ENCODE results near the gene ADAMTS9.

The ADAMTS9 gene

DNA sequence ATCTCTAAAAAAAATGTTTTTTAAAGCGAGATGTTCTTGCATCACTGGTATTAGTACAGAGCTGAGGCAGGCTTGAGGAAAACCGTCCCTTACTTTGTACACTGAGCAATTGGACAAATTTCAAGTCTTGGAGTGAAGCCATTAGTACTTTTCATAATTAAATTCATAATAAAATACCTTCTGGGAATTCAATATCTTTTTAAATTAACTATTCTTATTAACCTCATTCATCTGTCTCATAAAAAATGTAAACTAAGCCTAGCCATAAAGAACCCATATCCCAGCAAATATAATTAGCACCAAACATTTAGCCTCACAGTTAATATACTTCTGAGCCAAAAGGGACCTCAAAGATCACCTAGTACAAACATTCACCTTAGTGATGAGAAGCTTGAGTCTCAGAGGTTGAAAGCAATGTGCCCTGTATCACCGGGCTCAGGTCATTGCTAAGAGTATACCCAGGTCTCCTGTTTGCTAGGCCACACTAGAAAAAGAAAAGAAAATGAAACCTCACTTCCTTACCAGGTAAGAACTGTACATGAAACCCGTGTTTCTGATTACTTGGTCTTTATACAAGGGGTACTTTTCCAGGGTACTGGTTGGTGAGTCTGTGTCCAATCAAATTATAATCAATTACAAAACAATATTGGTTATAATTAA lies 192.5 kb downstream of the ADAMTS9 start:
- H3K27ac ChIP-seq (ENCODE audit: low read depth, low read length), result no peak overlapping the region
- no peak overlapping the region for H3K9ac ChIP-seq (ENCODE audit: low read length)
- H3K36me3 ChIP-seq (ENCODE audit: control insufficient read depth, insufficient read depth, low read length), result no peaks in the 10 kb centered on the region
- no peak overlapping the region for H3K4me3 ChIP-seq (ENCODE audit: low read length)
- no peaks in the 10 kb centered on the region for H3K27me3 ChIP-seq (ENCODE audit: control insufficient read depth, insufficient read depth, low read length)
- no peaks in the 10 kb centered on the region for H3K4me1 ChIP-seq (ENCODE audit: control insufficient read depth, insufficient read depth, low read length)

DNA sequence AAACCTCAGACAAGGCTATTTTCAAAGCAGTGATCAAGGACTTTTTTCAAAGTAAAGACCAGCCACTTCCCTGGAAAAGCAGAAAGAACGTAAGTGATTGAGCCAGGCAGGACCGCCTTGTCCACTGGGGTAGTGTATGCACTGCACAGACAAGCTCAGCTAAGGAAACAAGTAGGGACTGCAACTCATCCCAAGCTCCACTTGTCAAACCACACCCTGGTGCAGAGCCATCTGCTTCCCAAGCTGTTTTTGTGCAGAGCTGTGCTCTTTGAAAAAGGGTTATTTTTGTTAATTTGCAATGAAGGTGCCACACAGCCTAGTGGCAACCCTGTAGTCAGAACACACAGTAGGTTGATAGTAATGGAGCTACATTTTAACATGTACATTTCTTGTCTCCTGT lies 193.3 kb downstream of the ADAMTS9 start:
- Histone ChIP-seq H3K27me3 (ENCODE audit: control insufficient read depth, insufficient read depth, low read length) (no peaks in the 10 kb centered on the region), H3K27ac (ENCODE audit: low read depth, low read length) (no peak overlapping the region), H3K36me3 (ENCODE audit: control insufficient read depth, insufficient read depth, low read length) (no peaks in the 10 kb centered on the region), H3K4me1 (ENCODE audit: control insufficient read depth, insufficient read depth, low read length) (no peaks in the 10 kb centered on the region), H3K4me3 (ENCODE audit: low read length) (no peak overlapping the region), H3K9ac (ENCODE audit: low read length) (no peak overlapping the region)

DNA sequence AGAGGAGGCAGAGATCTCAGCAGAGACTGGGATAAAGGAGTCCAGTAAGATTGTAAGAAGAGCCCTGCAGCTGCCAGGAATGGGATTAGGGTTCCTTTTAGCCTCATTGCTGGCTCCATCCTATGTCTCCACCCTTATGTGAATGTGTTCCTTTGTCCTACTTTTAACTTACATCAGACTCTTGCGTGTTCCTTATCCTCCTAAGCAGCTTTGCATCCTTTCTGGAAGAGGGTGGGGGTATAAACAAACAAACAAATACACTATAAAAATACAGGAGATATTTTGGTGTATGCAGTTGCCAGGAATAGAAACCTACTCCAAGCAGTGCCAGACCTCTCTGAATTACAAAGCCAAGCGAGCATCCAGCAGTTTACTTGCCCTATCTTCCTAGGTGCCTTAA lies 194.7 kb downstream of the ADAMTS9 start:
- no peaks in the 10 kb centered on the region for H3K27me3 ChIP-seq (ENCODE audit: control insufficient read depth, insufficient read depth, low read length)
- no peak overlapping the region for H3K27ac ChIP-seq (ENCODE audit: low read depth, low read length)
- H3K4me1 ChIP-seq (ENCODE audit: control insufficient read depth, insufficient read depth, low read length), result no peaks in the 10 kb centered on the region
- H3K36me3 ChIP-seq (ENCODE audit: control insufficient read depth, insufficient read depth, low read length), result no peaks in the 10 kb centered on the region
- H3K4me3 ChIP-seq (ENCODE audit: low read length), result no peak overlapping the region
- no peak overlapping the region for H3K9ac ChIP-seq (ENCODE audit: low read length)

DNA sequence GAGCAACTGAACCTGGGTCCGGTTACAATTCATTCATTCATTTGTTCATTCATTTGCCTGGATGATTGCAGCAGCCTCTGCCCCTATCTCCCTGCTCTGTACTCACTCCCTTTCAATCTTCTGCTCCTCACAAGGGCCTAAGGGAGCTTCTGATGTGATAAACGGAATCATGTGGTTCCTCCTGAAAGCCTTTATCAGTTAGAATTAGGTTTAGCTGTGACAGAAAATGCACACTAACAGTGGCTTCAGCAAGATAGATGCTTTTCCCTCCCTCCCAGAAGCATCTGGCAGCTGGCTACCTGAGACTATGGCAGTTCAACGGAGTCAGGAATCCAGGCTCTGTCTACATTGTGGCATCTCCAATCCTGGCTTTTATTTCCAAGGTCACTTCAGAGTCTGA lies 196.0 kb downstream of the ADAMTS9 start:
- Histone ChIP-seq H3K4me3 (ENCODE audit: low read length) (no peak overlapping the region), H3K9ac (ENCODE audit: low read length) (no peak overlapping the region), H3K27ac (ENCODE audit: low read depth, low read length) (no peak overlapping the region), H3K36me3 (ENCODE audit: control insufficient read depth, insufficient read depth, low read length) (no peaks in the 10 kb centered on the region), H3K4me1 (ENCODE audit: control insufficient read depth, insufficient read depth, low read length) (no peaks in the 10 kb centered on the region), H3K27me3 (ENCODE audit: control insufficient read depth, insufficient read depth, low read length) (no peaks in the 10 kb centered on the region)

DNA sequence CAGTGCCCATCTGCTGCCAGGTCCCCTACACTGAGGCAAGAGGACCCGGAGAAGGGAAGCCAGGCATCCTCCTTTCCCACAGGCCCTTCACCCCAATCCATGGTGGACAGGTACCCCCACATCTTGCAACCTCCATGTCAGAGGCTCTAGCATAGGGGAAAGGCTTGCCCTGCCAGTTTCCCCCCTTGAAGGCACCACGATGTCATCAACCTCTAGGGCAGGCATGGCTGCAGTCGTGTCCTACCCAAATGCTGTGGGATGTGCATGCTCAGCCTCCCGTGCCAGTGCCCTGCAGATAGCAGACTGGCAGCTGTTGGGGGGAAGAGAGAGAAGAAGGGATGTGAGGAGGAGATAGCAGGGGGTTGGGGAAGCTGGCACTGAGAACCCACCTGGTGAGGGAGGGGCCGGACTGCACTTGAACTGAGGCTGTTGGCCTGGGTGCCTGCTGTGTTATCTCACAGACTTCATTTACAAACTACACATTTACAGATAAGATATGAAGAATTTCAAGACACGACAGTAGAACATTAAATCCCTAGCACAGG lies 197.5 kb downstream of the ADAMTS9 start:
- no peaks in the 10 kb centered on the region for H3K27me3 ChIP-seq (ENCODE audit: control insufficient read depth, insufficient read depth, low read length)
- no peak overlapping the region for H3K4me3 ChIP-seq (ENCODE audit: low read length)
- no peak overlapping the region for H3K27ac ChIP-seq (ENCODE audit: low read depth, low read length)
- H3K36me3 ChIP-seq (ENCODE audit: control insufficient read depth, insufficient read depth, low read length), result no peaks in the 10 kb centered on the region
- no peak overlapping the region for H3K9ac ChIP-seq (ENCODE audit: low read length)
- no peaks in the 10 kb centered on the region for H3K4me1 ChIP-seq (ENCODE audit: control insufficient read depth, insufficient read depth, low read length)

DNA sequence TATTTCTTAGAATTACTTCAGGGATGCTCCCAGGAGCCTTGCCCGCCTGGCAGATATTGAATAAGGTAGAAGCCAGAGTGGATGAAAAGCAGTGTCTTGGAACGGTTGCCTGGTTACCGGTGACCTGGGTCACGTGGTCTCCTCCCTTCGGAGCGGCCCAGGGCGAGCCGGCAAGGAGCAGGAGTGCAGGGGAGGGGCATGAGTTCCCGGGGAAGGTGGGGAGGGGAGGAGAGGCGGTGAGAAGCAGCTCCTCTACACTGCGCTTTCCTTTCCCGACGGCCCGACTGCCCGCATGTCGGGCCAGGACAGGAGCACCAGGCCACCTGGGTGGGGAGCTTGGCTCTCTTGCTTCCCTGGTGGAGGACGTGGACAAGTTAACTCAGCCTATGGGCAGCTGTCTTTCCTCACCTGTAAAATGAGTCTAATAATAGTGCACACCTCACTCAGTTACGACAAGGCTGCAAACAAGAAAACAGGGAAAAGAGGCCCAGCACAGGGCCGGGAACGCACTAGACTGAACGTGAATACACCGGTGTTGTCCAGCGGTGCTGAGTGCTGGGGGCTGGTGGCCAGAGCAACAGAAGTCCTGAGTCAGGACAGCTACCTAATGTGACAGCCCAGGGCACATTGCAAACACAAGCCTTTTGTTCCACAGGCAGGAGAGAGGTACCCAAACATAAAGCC lies 198.3 kb downstream of the ADAMTS9 start:
- Histone ChIP-seq H3K27me3 (ENCODE audit: control insufficient read depth, insufficient read depth, low read length) (no peaks in the 10 kb centered on the region), H3K4me1 (ENCODE audit: control insufficient read depth, insufficient read depth, low read length) (no peaks in the 10 kb centered on the region), H3K4me3 (ENCODE audit: low read length) (peak overlapping the region; percentile 36), H3K27ac (ENCODE audit: low read depth, low read length) (no peak overlapping the region), H3K9ac (ENCODE audit: low read length) (no peak overlapping the region), H3K36me3 (ENCODE audit: control insufficient read depth, insufficient read depth, low read length) (no peaks in the 10 kb centered on the region)

DNA sequence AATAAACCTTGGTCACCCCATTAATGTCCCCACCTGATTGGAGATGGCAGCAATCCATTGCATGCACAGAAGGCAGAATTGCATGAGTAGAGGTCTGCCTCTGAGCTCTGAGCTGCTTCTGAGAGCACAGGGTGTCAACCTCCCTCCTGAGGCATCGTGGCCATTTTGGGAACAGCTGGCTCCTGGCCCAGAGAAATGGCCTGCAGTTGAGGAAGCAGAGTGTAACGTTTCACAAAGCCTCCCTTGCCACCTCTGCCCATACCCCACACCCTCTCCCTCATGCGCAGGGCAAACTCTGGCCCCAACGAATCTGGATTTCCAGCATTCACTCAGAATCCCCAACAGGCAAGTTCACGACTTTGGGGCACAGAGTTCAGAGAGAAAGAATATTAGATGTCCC lies 198.9 kb downstream of the ADAMTS9 start:
- H3K4me3 ChIP-seq (ENCODE audit: low read length), result peak overlapping the region; percentile 36
- H3K4me1 ChIP-seq (ENCODE audit: control insufficient read depth, insufficient read depth, low read length), result no peaks in the 10 kb centered on the region
- H3K9ac ChIP-seq (ENCODE audit: low read length), result no peak overlapping the region
- H3K27ac ChIP-seq (ENCODE audit: low read depth, low read length), result no peak overlapping the region
- no peaks in the 10 kb centered on the region for H3K36me3 ChIP-seq (ENCODE audit: control insufficient read depth, insufficient read depth, low read length)
- no peaks in the 10 kb centered on the region for H3K27me3 ChIP-seq (ENCODE audit: control insufficient read depth, insufficient read depth, low read length)

DNA sequence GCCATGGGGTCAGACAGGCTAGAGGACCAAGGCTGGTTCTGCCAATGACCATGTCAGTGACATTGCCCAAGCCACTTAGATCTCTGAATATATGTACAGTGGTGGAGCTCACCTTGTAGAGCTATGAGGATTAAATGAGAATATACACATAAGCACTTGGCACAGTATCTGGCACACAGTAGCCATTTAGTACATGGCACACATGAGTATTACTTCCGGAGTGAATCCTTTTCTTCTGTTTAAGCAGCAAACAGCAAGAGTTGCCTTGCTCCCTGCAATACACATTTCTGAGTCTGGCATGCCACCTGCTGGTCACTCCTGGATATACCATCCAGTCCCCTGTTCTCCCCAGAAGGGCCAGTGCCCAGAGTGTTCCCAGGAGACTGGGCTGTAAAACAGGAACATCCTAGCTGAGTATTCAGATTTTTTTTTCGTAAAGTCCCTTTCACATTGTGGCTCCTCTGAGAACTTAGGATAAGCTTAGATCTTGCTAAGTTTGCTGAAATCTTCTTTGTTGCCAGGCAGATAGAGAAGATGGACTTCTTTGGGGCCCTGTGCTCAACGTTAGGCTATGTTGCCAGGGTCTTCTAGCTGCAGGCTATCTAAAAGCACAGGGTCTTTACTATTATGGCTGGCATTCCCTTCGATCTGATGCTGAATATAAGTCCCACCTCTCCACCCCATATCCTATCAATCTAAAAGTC lies 203.4 kb downstream of the ADAMTS9 start:
- Histone ChIP-seq H3K27me3 (ENCODE audit: control insufficient read depth, insufficient read depth, low read length) (no peaks in the 10 kb centered on the region), H3K9ac (ENCODE audit: low read length) (no peak overlapping the region), H3K4me3 (ENCODE audit: low read length) (no peak overlapping the region), H3K27ac (ENCODE audit: low read depth, low read length) (no peak overlapping the region), H3K36me3 (ENCODE audit: control insufficient read depth, insufficient read depth, low read length) (no peaks in the 10 kb centered on the region), H3K4me1 (ENCODE audit: control insufficient read depth, insufficient read depth, low read length) (no peaks in the 10 kb centered on the region)

DNA sequence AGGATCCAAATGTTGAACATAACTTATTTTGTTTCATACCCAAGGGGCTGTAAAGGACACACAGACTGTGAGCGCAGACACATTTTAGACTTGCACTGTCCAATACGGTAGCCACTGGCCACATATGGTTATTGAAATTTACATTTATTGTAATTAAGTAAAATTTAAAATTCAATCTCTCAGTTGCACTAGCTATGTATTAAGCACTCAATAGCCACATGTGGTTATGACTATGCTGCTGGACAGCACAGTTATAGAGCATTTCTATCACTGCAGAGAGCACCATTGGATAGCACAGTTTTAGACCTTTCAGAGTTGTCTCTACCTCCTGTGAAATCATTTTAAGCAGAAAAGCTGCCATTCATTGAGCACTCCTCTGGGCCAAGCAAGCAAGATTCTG lies 204.3 kb downstream of the ADAMTS9 start:
- Histone ChIP-seq H3K36me3 (ENCODE audit: control insufficient read depth, insufficient read depth, low read length) (no peaks in the 10 kb centered on the region), H3K27me3 (ENCODE audit: control insufficient read depth, insufficient read depth, low read length) (no peaks in the 10 kb centered on the region), H3K4me1 (ENCODE audit: control insufficient read depth, insufficient read depth, low read length) (no peaks in the 10 kb centered on the region), H3K4me3 (ENCODE audit: low read length) (no peak overlapping the region), H3K9ac (ENCODE audit: low read length) (no peak overlapping the region), H3K27ac (ENCODE audit: low read depth, low read length) (no peak overlapping the region)

DNA sequence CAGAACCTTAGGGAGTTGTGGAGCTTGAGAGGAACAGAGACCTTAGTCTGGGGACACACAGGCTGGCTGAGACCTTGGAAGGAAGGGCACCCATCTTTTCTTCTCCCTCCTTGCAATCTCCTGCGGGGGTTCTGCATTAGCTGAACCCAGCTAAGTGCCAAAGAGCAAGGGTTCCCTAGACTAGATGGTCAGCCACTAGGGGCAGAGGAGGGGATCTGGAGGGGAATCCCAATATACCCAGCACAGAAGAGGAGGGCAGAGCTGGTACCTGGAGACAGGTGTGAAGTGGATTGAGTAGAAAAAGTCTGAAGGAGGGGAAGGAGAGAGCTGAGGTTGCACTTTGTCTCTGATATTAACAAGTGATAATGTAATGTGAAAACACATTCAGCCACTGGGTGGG lies 212.8 kb downstream of the ADAMTS9 start:
- Histone ChIP-seq H3K36me3 (ENCODE audit: control insufficient read depth, insufficient read depth, low read length) (no peaks in the 10 kb centered on the region), H3K27ac (ENCODE audit: low read depth, low read length) (no peak overlapping the region), H3K4me1 (ENCODE audit: control insufficient read depth, insufficient read depth, low read length) (no peaks in the 10 kb centered on the region), H3K9ac (ENCODE audit: low read length) (no peak overlapping the region), H3K4me3 (ENCODE audit: low read length) (no peak overlapping the region), H3K27me3 (ENCODE audit: control insufficient read depth, insufficient read depth, low read length) (no peaks in the 10 kb centered on the region)

DNA sequence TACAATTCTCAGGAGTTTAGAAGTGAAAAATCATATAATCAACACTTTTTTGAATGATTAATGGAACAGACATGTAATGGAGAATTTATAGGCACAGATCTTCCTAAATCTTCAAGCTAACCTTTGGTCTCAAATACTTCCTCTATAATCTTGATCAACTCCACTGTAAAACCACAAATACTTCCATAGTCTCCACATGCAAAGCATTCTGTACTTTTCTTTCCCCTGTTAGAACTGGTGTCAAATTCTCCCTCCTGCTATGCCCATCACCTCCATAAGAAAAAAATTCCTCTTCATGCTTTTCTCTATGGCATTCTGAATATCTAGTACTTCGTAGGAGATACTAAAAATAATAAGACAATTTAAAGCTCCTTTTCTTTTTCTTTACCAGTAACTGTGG lies 214.3 kb downstream of the ADAMTS9 start:
- no peaks in the 10 kb centered on the region for H3K27me3 ChIP-seq (ENCODE audit: control insufficient read depth, insufficient read depth, low read length)
- no peak overlapping the region for H3K4me3 ChIP-seq (ENCODE audit: low read length)
- H3K36me3 ChIP-seq (ENCODE audit: control insufficient read depth, insufficient read depth, low read length), result no peaks in the 10 kb centered on the region
- H3K27ac ChIP-seq (ENCODE audit: low read depth, low read length), result no peak overlapping the region
- H3K4me1 ChIP-seq (ENCODE audit: control insufficient read depth, insufficient read depth, low read length), result no peaks in the 10 kb centered on the region
- no peak overlapping the region for H3K9ac ChIP-seq (ENCODE audit: low read length)

DNA sequence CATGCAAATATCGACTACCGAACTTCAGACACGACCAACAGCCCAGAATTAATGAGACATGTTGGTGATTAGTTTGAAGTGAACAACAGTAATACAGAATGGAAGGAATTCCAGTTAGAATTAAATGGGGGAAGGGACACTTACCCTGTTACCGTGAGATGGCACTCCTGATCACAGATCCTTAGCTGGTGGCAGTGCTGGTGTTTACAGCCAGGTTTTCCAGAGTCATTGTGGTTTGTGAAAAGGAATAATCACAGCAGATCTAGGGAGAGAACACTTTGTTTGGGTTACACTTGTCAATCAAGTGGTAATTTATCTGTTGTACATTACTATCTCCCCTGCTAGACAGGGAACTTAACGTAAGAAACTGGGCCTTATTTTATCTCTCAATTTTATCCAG lies 217.4 kb downstream of the ADAMTS9 start:
- Histone ChIP-seq H3K9ac (ENCODE audit: low read length) (no peak overlapping the region), H3K36me3 (ENCODE audit: control insufficient read depth, insufficient read depth, low read length) (no peaks in the 10 kb centered on the region), H3K27me3 (ENCODE audit: control insufficient read depth, insufficient read depth, low read length) (peaks cover 2% of the 10 kb centered on the region), H3K4me1 (ENCODE audit: control insufficient read depth, insufficient read depth, low read length) (no peaks in the 10 kb centered on the region), H3K27ac (ENCODE audit: low read depth, low read length) (no peak overlapping the region), H3K4me3 (ENCODE audit: low read length) (no peak overlapping the region)

Measured in rectal smooth muscle tissue (tissue), 1 donor.